GM19324 (cell line): ENCODE data around the gene CSTA.
A peak's percentile ranks its signal among the peaks of the same experiment; 100 is the strongest.

ENCODE experiments used
- ATAC-seq: cut with Tn5 transposase; IDR thresholded peaks from one replicate; pipeline ENCODE4 v1.9.1; 2021; ENCODE audit warnings: mild to moderate bottlenecking, moderate library complexity; ENCODE audit not compliant: unreplicated experiment, low FRiP score

CSTA gene

DNA sequence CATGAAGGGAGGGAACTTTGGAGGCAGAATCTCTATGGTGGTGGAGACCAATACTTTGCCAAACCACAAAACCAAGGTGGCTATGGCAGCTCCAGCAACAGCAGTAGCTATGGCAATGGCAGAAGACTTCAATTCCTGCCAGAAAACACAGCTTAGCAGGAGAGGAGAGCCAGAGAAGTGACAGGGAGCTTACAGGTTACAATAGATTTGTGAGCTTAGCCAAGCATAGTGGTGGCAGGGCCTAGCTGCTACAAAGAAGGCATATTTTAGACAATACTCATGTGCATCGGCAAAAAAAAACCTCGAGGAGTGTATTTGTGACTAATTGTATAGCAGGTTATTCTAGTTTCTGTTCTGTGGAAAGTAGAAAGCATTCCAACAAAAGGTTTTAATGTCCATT is 6.4 kb upstream of the CSTA start:
- no peak for ATAC-seq

DNA sequence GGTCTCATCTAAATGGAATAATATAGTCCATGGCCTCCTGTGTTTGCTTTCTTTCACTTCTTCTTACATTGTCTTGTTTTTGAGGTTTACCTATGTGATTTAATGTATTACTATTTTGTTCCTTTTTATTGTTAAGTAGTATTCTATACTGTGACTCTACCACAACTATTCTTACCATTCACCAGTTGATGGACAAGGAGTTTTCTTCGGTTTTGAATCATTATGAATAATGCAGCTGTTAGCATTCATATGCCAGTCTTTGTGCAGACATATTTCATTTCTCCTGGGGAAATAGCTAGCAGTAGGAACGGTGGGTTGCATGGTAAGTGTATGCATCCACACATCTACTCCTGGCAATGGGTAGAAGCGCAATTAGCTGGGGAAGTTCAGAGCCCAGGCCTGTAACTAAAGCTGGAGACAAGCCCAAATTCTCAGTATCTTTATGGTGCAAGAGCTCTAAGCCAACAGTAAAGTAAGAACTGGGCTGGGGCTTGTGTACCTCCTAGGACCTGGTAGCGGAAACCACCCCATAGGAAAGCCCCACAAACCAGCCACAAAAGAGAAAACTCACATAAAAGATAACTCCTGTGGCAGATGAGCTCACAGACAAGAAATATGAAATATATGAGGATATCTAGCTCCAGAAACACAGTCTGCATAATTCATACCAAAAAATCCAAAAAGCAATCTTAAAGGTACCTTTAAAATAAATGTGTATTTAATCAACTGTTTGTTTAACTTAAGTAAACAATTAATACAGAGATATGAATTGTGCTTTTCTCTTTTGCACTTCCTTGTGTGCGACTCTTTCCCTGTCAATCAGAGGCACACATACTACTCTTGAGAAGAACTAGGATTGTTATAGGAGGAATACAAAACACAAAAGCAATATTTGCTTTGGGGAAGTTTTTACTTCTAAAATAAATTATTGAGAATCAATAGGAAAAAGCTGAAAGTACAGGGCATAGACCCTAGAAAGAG is 2.7 kb upstream of the CSTA start:
- ATAC-seq = peak; percentile 49

DNA sequence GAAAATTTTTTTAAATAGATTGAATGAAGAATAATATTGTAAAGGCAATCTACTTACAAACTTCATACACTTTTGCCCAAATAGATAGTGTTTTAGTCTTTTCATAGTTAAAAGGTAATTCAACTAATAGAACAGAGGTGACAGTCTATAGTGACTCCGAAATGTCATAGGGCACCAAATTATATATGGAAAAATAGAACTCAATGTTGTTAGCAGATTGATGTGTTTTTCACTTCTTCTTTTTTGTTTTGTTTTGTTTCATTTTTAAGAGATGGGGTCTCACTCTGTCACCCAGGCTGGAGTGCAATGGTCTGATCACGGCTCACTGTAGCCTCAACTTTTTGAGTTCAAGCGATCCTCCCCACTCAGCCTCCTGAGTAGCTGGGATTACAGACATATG is 721 bp downstream of the CSTA start:
- ATAC-seq = no peak

DNA sequence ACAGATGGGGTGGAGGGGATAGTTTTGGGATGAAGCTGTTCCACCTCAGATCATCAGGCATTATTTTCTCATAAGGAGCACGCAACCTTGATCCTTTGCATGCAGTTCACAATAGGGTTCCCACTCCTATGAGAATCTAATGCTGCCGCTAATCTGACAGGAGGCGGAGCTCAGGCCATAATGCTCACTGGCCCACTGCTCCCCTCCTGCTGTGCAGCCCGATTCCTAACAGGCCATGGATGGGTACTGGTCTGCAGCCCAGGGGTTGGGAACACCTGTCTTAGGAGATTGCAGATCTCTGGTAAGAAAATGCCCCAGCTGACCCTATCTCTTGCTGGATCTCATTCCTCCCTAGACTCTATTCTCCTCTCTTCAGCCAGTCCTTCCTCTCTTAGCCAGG is 6.8 kb downstream of the CSTA start:
- ATAC-seq = no peak

DNA sequence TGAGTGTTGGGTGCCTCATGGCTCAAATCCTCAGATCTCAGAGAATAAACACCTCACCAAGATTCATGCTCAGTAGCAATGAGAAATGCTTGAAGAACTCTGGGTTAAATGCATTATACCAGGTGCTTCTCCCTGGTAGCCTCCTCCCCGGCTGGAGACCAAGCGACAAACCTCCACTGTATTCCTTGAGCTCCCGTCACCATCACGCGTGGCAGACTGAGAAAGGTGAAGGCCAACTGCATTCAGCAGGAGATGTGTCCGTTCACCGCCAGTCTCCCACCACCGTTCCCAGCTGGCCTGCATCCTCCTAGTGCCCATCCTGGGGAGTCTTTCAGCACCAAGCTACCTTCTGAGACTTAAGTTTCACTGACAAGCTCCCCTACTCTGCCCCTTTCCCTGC is 7.5 kb downstream of the CSTA start:
- ATAC-seq = no peak

DNA sequence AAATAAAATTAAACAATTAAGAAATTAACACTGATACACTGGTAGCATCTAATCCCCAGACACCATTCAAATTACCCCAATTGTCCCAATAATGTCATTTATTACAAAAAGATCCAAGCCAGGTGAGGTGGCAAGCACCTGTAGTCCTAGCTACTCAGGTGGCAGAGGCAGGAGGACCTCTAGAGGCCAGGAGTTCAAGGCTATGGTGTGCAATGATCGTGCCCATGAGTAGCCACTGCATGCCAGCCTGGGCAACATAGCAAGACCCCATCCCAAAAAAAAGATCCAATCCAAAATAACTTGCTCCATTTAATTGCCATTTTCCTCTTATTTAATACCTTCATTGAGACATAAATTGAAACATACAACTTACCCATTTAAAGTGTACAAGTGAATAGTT is 17.8 kb downstream of the CSTA start:
- no peak for ATAC-seq

DNA sequence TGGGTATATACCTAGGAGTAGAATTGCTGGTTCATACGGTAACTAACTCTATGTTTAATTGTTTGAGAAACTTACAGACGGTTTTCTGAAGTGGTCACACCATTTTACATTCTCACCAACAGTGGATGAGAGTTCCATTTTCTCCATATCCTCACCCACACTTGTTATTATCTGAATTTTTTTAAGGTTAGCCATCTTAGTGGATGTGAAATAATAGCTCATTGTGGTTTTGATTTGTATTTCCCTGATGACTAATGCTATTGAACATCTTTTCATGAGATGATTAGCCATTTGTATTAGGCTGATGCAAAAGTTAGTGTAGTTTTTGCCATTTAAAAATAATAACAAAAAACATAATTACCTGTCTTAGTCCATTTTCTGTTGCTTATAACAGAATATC is 18.6 kb downstream of the CSTA start:
- no peak for ATAC-seq

DNA sequence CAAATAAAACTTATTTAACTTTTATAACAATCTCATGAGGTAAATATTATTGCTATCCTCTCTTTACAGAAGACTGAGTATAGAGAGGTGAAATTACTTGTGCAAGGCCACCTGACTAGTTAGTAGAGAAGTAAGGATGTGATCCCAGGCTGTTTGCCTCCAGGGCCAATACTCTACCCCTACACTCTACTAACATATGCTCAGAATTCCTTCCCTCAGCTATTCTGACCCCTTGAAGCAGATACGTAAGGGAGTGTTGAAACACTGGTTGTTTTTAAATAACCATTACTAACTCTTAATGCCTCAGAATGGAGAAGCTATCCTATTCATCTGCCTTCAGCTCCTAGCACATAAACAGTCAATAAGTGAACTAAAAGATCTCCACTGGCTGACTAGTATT is 24.1 kb downstream of the CSTA start:
- ATAC-seq = no peak

DNA sequence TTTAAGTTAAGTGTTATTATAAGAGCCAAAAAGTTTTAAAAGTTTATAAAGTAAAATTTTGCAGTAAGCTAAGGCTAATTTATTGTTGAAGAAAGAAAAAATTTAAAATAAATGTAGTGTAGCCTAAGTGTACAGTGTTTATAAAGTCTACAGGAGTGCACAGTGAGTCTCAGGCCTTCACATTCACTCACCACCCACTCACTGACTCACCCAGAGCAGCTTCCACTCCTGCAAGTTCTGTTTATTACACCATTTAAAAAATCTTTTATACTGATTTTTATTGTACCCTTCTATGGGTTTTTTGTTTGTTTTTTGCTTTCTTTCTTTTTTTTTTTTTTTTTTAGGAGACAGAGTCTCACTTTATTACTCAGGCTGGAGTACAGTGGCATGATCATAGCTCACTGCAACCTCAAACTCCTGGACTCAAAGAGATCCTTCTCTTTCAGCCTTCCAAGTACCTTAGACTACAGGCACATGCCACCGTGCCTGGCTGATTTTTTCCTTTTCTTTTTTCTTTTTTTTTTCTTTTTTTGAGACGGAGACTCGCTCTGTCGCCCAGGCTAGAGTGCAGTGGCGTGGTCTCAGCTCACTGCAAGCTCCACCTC is 25.9 kb downstream of the CSTA start:
- ATAC-seq = no peak

DNA sequence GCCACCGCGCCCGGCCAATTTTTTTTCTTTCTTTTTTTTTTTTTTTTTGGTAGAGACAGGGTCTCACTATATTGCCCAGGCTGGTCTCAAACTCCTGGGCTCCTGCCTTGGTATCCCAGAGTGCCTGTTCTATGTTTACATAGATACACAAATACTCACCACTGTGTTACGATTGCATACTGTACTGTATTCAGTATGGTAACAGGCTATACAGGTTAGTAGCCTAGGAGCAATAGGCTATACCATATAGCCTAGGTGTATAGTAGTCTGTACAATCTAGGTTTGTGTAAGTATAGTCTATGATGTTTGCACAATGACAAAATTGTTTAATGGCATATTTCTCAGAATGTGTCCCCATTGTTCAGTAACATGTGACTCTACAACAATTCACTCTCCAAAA is 26.6 kb downstream of the CSTA start:
- no peak for ATAC-seq

DNA sequence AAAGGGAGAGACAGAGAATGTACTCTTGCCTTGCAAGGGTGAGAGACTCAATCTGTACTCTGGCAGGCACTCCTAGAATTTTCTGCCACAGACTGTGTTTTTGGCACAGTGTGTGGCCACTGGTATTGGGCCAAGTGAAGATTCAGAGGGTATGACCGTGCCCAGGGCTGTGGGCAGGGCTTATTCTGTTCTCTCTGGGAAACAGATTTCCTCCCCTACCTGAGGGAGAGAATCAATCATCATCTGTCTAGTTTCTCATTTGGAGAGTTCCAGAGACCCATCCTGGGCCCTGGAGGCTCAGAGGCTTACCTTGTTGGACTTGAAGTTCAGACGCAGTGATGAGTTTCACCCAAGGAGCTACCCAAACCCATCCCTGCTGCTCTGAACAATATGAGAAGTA is 28.2 kb downstream of the CSTA start:
- no peak for ATAC-seq

DNA sequence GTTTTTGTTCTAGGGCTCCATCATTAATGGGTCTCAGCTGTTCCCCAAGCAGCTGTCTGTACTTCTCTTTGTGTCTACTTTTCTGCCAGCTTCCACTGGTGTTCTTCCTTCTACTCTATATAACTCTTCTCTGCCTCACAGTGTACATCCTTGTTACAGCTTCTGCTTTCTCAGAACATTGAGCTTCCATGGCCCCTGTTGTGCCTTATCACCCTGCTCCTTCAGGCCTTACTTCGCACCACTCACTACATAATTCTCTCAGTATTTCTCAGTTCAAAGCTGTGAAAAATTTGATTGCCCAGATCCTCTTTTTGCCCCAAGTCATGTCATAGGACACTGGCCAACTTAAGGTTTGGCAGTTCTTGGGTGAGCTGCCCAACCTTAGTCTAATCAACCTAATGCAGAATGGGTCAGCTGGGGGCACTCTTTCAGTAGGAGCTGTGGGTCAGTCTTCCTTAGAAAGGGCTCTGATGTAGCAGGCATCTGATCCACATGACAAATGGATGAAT is 28.9 kb downstream of the CSTA start:
- ATAC-seq = no peak

DNA sequence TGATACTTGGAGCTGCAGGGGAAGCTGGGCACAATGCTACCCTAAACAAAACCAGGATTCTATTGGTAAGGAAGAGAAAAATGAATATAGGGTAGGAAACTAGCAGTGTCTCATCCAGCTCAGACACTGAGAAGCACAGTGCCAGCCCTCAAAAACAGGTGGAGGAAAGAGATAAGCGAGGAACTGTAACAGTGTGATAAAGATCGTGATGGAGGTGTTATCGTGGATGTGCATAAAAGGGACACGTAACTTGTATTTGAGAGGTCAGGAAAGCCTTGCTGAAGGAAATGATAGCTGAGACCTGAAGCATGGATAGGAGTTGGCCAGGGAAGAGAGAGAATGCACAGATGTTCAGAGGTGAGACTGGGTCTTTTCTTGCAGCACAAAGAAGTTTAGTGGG is 30.6 kb downstream of the CSTA start:
- no peak for ATAC-seq

DNA sequence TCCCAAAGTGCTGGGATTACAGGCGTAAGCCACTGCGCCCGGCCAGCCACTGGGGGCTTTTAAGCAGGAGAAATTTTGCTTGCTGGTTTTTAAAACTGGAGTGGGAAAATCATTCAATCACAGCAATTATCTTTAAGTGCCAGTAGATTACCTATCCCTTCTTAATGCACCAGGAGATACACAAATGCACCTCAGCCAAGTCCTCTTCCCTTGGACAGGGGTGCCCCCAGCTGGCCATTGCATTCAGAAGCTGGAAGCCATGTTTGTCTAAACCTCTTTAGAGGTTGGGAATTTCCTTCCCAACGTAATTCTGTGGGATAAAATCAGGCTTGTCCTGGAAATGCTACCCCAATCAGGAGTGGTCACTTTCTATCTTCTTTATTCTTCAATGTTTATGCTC is 31.4 kb downstream of the CSTA start:
- ATAC-seq = no peak

DNA sequence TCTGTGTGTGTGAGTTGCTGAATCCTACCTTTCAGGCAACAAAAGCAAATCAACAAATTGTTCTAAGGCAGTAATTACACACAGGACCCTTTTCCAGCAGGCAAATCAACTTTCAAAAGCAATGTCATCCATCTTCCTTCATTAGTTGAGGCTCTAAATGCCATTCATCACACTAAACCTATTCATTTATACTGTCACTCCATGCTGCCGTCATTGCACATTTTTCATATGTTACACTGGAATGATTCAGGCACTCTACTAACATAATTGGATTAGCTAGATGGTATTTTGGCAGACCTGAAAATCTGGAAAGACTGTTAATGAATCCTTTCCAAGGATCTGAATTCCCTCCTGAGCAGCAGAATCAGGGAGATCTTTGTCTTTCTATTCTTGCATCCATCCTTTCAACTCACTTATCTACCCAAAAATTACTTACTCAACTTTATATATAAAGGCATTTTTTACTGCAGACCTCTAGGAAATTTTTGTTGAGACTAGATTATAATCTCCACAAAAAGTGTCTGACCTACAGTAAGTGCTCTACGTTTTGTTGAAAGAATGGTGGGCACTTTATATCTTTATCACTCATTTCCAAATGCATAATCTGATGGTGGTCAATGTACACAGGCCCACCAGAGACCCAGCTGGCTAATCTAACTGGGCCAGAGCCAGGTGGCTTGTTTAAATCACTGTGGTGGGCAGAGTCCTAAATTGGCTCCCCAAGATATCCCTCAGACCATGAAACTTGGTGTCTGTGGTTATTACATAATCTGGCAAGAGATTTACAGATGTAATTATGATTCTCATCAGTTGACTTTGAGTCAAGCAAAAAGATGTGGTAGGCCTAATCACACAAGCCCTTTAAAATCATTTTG is 33.0 kb downstream of the CSTA start:
- ATAC-seq = no peak

DNA sequence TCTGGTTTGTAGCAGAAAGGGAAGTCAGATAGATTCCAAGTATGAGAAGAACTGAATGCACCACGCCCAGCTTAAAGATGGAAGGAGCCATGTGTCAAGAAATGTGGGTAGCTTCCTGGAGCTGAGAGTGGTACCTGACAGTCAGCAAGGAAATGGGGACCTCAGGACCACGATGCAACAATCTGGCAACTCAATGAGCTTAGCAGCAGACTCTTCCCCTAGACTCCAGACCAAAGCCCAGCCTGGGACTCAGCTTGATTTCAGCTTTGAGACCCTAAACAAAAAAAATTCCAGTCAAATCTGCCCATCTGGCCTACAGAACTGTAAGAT is 33.6 kb downstream of the CSTA start:
- no peak for ATAC-seq

DNA sequence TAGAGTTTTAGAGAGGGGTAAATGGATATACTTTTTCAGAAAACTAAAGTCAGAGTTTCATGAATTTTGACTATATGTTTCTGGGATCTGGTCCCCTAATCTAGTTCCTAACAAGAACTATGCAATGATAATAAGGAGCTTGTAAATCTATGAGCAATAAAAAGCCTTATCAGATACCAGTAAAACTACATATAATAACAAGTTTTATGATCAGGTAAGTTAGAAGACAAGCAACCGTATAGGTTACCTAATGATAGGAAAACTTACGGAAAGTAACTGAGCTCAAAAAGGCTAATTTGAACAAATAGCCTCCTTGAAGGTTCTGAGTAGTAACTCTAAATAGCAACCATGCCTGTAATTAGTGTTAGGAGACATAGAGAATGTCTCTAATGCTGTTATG is 37.0 kb downstream of the CSTA start:
- ATAC-seq = no peak

DNA sequence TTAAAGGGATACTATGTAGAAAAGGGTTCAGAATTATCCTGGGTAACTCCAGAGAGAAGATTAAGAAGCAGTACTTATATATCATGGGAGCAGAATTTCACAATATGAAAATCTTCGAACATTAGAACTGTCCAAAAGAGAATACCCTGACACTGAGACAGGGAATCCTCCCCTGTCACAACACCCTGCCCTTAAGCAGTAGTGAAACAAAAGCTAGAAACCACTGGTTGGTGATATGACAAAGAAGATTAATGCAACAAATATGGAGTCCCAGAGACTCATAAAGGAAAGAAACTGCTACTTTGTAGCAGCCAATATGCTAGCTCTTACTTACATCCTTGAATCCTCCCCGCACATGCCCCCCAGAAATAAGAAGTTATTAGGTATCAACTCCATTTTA is 39.4 kb downstream of the CSTA start:
- ATAC-seq = no peak

DNA sequence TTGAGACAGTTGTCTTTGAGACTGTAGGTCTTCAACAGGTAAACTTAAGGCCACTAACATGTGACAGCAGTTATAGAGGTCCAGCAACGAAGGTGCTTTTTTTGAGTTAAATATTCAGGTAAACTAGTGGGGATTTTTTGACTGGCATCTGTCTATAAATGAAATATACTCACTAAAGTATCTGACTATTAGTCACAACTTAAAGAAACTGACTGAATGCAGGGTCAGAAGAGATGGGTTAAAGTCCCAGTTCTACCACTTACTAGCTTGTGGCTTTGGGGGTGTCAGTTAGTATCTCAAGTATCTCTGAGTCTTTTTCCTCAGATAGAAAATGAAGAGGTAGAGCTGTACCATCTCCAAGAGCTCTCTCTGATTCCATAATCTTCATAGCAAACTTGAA is 40.0 kb downstream of the CSTA start:
- peak; percentile 34 for ATAC-seq

DNA sequence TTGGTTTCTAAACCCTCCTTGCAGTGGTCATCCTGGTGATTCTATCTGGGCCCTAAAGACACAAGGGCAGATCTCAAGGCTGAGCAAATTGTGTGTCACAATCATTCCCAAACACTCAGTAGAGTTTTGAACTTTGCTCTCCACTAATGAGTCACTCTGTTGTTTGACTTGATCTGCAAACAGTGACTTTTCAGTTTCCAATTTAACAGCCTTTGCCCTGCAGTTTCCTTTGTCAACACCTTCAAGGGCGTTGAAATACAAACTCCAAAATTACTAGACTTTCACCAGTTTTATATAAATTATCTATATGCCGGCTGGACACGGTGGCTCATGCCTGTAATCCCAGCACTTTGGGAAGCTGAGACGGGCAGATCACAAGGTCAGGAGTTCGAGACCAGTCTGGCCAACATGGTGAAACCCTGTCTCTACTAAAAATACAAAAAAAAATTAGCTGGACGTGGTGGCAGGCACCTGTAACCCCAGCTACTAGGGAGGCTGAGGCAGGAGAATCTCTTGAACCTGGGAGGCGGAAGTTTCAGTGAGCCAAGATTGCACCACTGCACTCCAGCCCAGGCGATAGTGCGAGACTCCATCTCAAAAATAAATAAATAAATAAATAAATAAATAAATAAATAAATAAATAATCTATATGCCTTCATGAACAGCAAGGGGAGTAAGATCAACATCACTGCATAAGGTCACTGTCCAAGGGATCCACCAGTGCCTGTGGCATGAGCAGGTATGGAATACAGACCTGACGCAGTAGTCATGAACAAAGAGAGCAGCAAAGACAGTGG is 40.7 kb downstream of the CSTA start:
- ATAC-seq = peak; percentile 57
